Stimulated activated CD4-positive, alpha-beta T cell treated with anti-CD3 and anti-CD28 coated beads, Interleukin-1b, Interleukin-23, amount 100 ng/mL, for 4 hours (primary cell): ENCODE data around the gene ROBO1.

Experiments used
- DNase-seq, 2 donors: peaks; one replicate each; pipeline ENCODE4 v3.0.0-alpha.2; 2020; ENCODE audit warnings: low read depth in 2 of 2

ROBO1 gene

GRCh38 chr3:79074558-79074957 is 693.2 kb downstream of the ROBO1 start:
- no peak for DNase-seq

GRCh38 chr3:79067734-79068133 is 700.1 kb downstream of the ROBO1 start:
- DNase-seq, result no peak

- DNase-seq, result no peak
These were observed 701.3 kb downstream of the ROBO1 start for GRCh38 chr3:79066481-79066880.

- DNase-seq, result no peak
These were observed 704.2 kb downstream of the ROBO1 start for GRCh38 chr3:79063624-79064023.

- no peak for DNase-seq
These were observed 710.0 kb downstream of the ROBO1 start for GRCh38 chr3:79057756-79058155.

- DNase-seq, result no peak
These were observed 711.3 kb downstream of the ROBO1 start for GRCh38 chr3:79056498-79056897.

- DNase-seq, result no peak
These were observed 715.6 kb downstream of the ROBO1 start for GRCh38 chr3:79052054-79052681.

- no peak for DNase-seq
These were observed 720.2 kb downstream of the ROBO1 start for GRCh38 chr3:79047581-79047980.

GRCh38 chr3:79041621-79042020 is 726.2 kb downstream of the ROBO1 start:
- no peak for DNase-seq

- no peak for DNase-seq
These were observed 727.1 kb downstream of the ROBO1 start for GRCh38 chr3:79040701-79041100.

- no peak for DNase-seq
These were observed 727.7 kb downstream of the ROBO1 start for GRCh38 chr3:79040091-79040490.

GRCh38 chr3:79039192-79039591 is 728.6 kb downstream of the ROBO1 start:
- no peak for DNase-seq

- DNase-seq, result no peak
These were observed 729.2 kb downstream of the ROBO1 start for GRCh38 chr3:79038636-79039035.

- no peak for DNase-seq
These were observed 729.7 kb downstream of the ROBO1 start for GRCh38 chr3:79038057-79038456.

GRCh38 chr3:79032686-79033318 is 735.0 kb downstream of the ROBO1 start:
- no peak for DNase-seq

- DNase-seq, result no peak
These were observed 737.6 kb downstream of the ROBO1 start for GRCh38 chr3:79030157-79030556.

- no peak for DNase-seq
These were observed 738.9 kb downstream of the ROBO1 start for GRCh38 chr3:79028916-79029315.

- no peak for DNase-seq
These were observed 740.2 kb downstream of the ROBO1 start for GRCh38 chr3:79027593-79027992.

GRCh38 chr3:79019924-79020173 is 747.9 kb downstream of the ROBO1 start:
- no peak for DNase-seq

- DNase-seq, result no peak
These were observed 748.5 kb downstream of the ROBO1 start for GRCh38 chr3:79019137-79019923.

- DNase-seq, result no peak
These were observed 749.1 kb downstream of the ROBO1 start for GRCh38 chr3:79018671-79019136.

- DNase-seq, result no peak
These were observed 749.5 kb downstream of the ROBO1 start for GRCh38 chr3:79018265-79018664.
